NCI-H146 (cell line): ENCODE data around the gene SIRT7.
A peak's percentile ranks its signal among the peaks of the same experiment; 100 is the strongest.

Experiments
- DNase-seq: peaks from one replicate; lab custom pipeline; 2025; lab: John Stamatoyannopoulos, UW

The SIRT7 gene

DNA sequence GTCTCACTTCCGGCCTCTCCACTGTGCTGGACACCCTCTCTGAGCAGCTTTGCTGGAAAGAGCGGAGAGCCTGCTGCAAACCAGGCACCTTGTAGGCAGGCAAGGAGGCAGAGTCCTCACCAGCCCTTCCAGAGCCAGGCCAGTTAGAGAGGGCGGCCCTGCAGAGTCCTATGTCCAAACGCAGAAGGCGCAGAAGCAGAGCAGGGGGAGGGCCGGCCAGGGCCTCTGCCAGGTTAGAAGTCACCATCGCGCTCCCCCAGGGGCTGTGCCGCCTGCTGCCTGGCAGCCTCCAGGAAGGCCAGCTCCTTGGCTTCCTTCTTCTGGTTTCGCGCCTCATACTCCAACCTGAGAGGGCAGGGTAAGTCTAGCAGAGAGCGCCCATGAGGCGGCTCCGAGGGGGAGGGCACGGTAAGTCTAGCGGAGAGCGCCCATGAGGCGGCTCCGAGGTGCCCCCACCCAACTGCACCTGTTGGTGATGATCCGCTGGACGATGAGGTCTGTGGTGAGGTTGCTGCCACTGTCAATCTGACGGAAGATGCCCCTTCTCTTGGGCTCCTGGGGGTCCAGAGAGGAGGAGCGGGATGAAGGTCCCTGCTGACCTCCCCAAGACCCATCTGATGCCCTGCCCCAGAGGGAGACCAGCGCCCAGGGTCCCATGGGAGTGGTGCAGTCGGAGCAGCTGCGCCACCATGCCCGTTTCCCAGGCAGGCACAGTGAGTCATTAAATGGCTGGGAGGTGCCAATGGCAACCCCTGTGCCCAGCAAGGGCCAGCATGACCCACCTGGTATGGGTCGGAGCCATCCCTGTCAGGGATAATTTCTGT is 13.2 kb downstream of the SIRT7 start:
- no peak for DNase-seq

- no peak for DNase-seq
Observed at GRCh38 chr17:81903896-81904599, 13.9 kb downstream of the SIRT7 start.

- no peak for DNase-seq
Observed at GRCh38 chr17:81903415-81903831, 14.6 kb downstream of the SIRT7 start.

GRCh38 chr17:81902653-81903414 is 15.1 kb downstream of the SIRT7 start:
- DNase-seq = no peak

DNA sequence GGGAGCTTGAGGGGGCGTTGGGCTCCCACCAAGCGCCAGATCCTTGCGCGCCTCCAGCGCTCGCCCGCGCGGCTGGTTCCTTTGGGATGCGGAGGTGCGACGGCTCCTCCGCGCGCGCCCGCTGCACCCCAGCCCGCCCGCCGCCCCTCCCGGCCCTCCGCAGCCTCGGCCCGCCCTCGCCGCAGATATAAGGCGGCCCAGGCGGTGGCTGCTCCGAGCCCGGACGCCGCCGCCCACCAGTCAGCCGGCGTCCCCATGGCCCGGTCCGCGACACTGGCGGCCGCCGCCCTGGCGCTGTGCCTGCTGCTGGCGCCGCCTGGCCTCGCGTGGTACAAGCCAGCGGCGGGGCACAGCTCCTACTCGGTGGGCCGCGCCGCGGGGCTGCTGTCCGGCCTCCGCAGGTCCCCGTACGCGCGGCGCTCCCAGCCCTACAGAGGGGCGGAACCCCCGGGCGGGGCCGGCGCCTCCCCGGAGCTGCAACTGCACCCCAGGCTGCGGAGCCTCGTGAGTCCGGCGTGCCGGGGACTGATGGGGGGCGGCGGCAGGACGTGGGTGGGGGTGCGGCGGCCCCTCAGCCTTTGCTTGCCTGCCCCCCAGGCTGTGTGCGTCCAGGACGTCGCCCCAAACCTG is 15.8 kb downstream of the SIRT7 start, which contains the start of gene NPB:
TSS of gene NPB (plus strand) at position 216 of the 630 bp plus-strand sequence. CDS start at position 256, 40 bp downstream.
- peak; percentile 36 for DNase-seq

DNA sequence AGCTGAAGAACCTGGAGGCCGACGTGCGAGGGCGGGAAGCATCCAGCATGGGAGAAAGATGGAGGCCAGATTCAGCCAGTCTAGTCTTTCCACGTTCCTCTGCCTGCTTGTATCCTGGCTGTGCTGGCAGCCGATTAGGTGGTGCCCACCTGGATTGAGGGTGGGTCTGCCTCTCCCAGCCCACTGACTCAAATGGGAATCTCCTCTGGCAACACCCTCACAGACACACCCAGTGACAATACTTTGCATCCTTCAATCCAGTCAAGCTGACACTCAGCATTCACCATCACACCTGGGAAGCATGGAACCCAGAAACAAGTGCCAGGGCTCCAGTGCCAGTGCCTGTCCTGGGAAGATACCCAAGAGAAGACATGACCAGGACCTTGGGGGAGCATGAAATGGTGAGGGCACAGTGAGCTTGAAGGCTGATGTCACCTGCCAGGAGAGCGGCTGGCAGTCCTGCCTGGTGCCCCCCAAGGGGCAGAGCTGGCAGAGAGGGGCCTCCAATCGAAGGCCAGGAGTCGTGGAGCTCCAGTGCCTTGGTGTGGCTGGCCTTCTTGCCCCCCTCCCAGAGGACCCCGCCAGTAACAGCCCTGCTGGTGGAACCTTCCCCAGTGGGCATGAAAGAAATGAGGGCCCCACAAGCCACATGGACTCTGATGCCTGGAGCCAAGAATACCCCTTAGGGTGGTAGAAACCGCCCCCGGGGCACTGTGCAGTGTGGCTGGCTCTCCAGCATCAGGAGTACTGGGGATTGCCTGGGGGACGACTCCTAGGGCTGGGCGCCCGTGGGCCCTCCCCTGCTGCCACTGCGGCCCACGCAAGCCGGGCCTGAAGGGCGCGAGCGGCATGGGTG is 16.6 kb downstream of the SIRT7 start:
- no peak for DNase-seq

GRCh38 chr17:81900181-81900820 is 17.7 kb downstream of the SIRT7 start:
- DNase-seq = no peak

- DNase-seq = no peak
Observed at GRCh38 chr17:81899514-81900166, 18.3 kb downstream of the SIRT7 start.

DNA sequence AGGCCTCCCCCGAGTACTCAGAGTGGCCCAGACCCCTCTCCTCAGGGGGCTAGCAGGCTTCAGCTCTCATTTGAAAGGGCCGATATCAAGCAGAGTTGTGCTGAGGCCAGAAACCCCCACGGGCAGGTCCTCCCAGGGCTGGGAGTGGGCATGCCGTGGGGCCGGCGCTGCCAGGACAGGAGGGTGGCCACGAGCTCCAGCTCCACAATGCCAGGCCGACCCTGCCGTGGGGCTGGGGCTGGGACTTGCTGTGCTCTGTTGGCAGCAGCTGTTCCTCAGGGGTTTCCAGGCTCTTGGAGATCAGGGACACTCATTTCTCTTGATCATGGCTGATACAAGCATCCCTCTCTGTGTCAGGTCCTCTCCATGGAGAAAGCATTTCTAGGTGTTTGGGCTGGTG is 19.1 kb downstream of the SIRT7 start:
- DNase-seq = no peak

- DNase-seq = no peak
Observed at GRCh38 chr17:81898029-81898866, 19.7 kb downstream of the SIRT7 start.

DNA sequence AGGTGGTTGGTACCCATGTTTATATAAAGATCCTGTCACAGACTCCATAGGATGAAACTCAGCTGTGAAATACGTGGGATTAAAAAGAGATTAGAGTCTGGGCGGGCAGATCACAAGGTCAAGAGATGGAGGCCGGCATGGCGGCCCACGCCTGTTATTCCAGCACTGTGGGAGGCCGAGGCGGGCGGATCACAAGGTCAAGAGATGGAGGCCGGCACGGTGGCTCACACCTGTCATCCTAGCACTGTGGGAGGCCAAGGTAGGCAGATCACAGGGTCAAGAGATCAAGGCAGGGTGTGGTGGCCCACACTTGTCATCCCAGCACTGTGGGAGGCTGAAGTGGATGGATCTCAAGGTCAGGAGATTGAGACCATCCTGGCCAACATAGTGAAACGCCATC is 22.6 kb downstream of the SIRT7 start:
- no peak for DNase-seq

- DNase-seq = no peak
Observed at GRCh38 chr17:81891303-81891552, 26.7 kb downstream of the SIRT7 start.

DNA sequence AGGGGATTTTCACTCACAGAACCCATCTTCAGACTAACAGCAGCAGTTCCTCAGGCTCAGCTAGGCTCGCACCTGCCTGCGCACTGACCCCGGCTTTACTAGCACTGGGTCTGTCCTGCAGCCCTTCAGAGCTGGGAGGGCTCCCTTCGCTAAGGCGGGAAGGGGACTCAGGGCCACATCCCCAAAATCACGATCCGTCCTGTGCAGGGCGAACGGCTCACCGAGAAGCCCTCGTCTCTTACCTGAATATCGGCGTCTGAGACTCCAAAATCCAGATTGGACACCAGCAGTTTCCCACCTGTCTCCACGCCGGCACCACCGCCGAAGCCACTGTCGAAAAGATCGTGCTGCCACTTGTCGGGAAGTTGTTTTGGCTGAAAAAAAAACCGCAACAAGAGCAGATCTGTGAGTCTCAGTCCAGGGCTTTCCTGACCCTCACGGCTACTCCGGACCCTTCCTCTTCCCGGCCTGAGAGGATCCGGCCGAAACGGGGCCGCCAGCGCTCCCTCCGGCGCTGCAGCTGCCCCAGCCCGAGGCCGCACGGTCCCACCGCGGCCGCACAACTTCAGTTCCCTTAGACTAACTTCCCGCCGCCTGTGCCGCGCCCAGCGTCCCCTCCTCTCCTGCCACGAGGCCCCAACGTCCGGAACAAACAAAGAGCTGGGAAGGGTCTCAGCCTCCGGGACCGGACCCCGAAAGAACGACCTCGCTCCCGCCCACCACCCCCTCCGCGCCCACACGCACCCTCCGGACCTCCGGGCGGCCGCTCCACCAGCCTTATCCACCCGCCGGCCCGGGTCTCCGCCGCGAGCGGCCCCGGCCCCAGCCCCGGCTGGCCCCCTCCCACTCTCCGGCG is 27.3 kb downstream of the SIRT7 start:
- DNase-seq = peak; percentile 11

- no peak for DNase-seq
Observed at GRCh38 chr17:81889602-81890001, 28.4 kb downstream of the SIRT7 start.

- no peak for DNase-seq
Observed at GRCh38 chr17:81888988-81889595, 28.9 kb downstream of the SIRT7 start.

GRCh38 chr17:81888105-81888987 is 29.6 kb downstream of the SIRT7 start:
- DNase-seq = no peak
